ENCODE results near the gene YIPF5.

YIPF5 gene

GRCh38 chr5:144177548-144177947 lies 7.1 kb upstream of the YIPF5 start:
- no peak for DNase-seq

GRCh38 chr5:144173766-144174165 lies 3.3 kb upstream of the YIPF5 start:
- no peak for DNase-seq

GRCh38 chr5:144169904-144170275 lies 569 bp downstream of the YIPF5 start:
- DNase-seq: no peak

- no peak for DNase-seq
These were observed 2.5 kb downstream of the YIPF5 start for GRCh38 chr5:144167998-144168397.

GRCh38 chr5:144166696-144167095 lies 3.8 kb downstream of the YIPF5 start:
- DNase-seq: no peak

GRCh38 chr5:144162686-144163085 lies 7.8 kb downstream of the YIPF5 start:
- DNase-seq: no peak

GRCh38 chr5:144156767-144157171 lies 13.7 kb downstream of the YIPF5 start:
- no peak for DNase-seq

GRCh38 chr5:144151026-144151425 lies 19.4 kb downstream of the YIPF5 start:
- DNase-seq: no peak

GRCh38 chr5:144144956-144145751 lies 25.3 kb downstream of the YIPF5 start:
- DNase-seq: no peak

GRCh38 chr5:144143625-144144024 lies 26.8 kb downstream of the YIPF5 start:
- DNase-seq: no peak

GRCh38 chr5:144142824-144143162 lies 27.7 kb downstream of the YIPF5 start:
- DNase-seq: no peak

GRCh38 chr5:144142139-144142823 lies 28.2 kb downstream of the YIPF5 start:
- DNase-seq: peak; percentile 14

- no peak for DNase-seq
These were observed 28.9 kb downstream of the YIPF5 start for GRCh38 chr5:144141585-144141984.

- peak; percentile 20 for DNase-seq
These were observed 30.9 kb downstream of the YIPF5 start for GRCh38 chr5:144139586-144139985.

GRCh38 chr5:144135113-144135762 lies 35.2 kb downstream of the YIPF5 start:
- no peak for DNase-seq

- no peak for DNase-seq
These were observed 36.1 kb downstream of the YIPF5 start for GRCh38 chr5:144134194-144134826.

GRCh38 chr5:144133050-144133633 lies 37.3 kb downstream of the YIPF5 start:
- DNase-seq: no peak

GRCh38 chr5:144131261-144131660 lies 39.2 kb downstream of the YIPF5 start:
- no peak for DNase-seq

- no peak for DNase-seq
These were observed 40.2 kb downstream of the YIPF5 start for GRCh38 chr5:144130306-144130705.

- no peak for DNase-seq
These were observed 41.6 kb downstream of the YIPF5 start for GRCh38 chr5:144128844-144129243.

GRCh38 chr5:144126707-144127106 lies 43.8 kb downstream of the YIPF5 start:
- DNase-seq: no peak

GRCh38 chr5:144125163-144125726 lies 45.2 kb downstream of the YIPF5 start:
- no peak for DNase-seq

GRCh38 chr5:144122641-144123040 lies 47.8 kb downstream of the YIPF5 start:
- DNase-seq: no peak
